NCI-H2196 (cell line): ENCODE data around the gene FRMD3.
"Not testable (repeated sequence)": the region's sequence is repeated elsewhere in the genome, so short reads cannot be mapped to it uniquely, and the experiment has no call there.

Source experiments
- DNase-seq: peaks from one replicate; lab custom pipeline; 2025; ENCODE audit not compliant: unreplicated experiment; lab: John Stamatoyannopoulos, UW

Gene FRMD3

GRCh38 chr9:83526211-83526610 is 12.0 kb downstream of the FRMD3 start:
- DNase-seq = no peak

- DNase-seq = peak; percentile 37
These were observed 14.5 kb downstream of the FRMD3 start for GRCh38 chr9:83523684-83524083.

- DNase-seq = no peak
These were observed 16.8 kb downstream of the FRMD3 start for GRCh38 chr9:83521411-83521810.

- DNase-seq = no peak
These were observed 17.2 kb downstream of the FRMD3 start for GRCh38 chr9:83521011-83521410.

- no peak for DNase-seq
These were observed 17.9 kb downstream of the FRMD3 start for GRCh38 chr9:83520292-83520691.

- not testable (repeated sequence) for DNase-seq
These were observed 20.2 kb downstream of the FRMD3 start for GRCh38 chr9:83517980-83518379.

- no peak for DNase-seq
These were observed 23.4 kb downstream of the FRMD3 start for GRCh38 chr9:83514767-83515166.

- DNase-seq = no peak
These were observed 25.6 kb downstream of the FRMD3 start for GRCh38 chr9:83512621-83513020.

GRCh38 chr9:83511051-83511450 is 27.1 kb downstream of the FRMD3 start:
- peak; percentile 30 for DNase-seq

GRCh38 chr9:83509402-83509801 is 28.8 kb downstream of the FRMD3 start:
- no peak for DNase-seq

- DNase-seq = no peak
These were observed 30.1 kb downstream of the FRMD3 start for GRCh38 chr9:83508067-83508466.

GRCh38 chr9:83505282-83505681 is 32.9 kb downstream of the FRMD3 start:
- peak; percentile 67 for DNase-seq

- DNase-seq = no peak
These were observed 34.3 kb downstream of the FRMD3 start for GRCh38 chr9:83503866-83504265.

- DNase-seq = no peak
These were observed 36.6 kb downstream of the FRMD3 start for GRCh38 chr9:83501565-83501964.

- no peak for DNase-seq
These were observed 40.8 kb downstream of the FRMD3 start for GRCh38 chr9:83497441-83497840.

GRCh38 chr9:83491995-83492394 is 46.2 kb downstream of the FRMD3 start:
- no peak for DNase-seq

- no peak for DNase-seq
These were observed 46.8 kb downstream of the FRMD3 start for GRCh38 chr9:83491413-83491812.

- DNase-seq = no peak
These were observed 48.2 kb downstream of the FRMD3 start for GRCh38 chr9:83489961-83490360.

- DNase-seq = no peak
These were observed 53.2 kb downstream of the FRMD3 start for GRCh38 chr9:83484990-83485389.

- no peak for DNase-seq
These were observed 55.0 kb downstream of the FRMD3 start for GRCh38 chr9:83483223-83483622.

GRCh38 chr9:83479765-83480164 is 58.4 kb downstream of the FRMD3 start:
- no peak for DNase-seq

- DNase-seq = no peak
These were observed 60.6 kb downstream of the FRMD3 start for GRCh38 chr9:83477571-83477970.

- no peak for DNase-seq
These were observed 61.1 kb downstream of the FRMD3 start for GRCh38 chr9:83477120-83477519.

- DNase-seq = no peak
These were observed 61.7 kb downstream of the FRMD3 start for GRCh38 chr9:83476513-83476912.
